NCI-H1048 (cell line): ENCODE results near the gene ZNF710.

Experiments
- DNase-seq: peaks from one replicate; lab custom pipeline; 2025; lab: John Stamatoyannopoulos, UW

The ZNF710 gene

DNA sequence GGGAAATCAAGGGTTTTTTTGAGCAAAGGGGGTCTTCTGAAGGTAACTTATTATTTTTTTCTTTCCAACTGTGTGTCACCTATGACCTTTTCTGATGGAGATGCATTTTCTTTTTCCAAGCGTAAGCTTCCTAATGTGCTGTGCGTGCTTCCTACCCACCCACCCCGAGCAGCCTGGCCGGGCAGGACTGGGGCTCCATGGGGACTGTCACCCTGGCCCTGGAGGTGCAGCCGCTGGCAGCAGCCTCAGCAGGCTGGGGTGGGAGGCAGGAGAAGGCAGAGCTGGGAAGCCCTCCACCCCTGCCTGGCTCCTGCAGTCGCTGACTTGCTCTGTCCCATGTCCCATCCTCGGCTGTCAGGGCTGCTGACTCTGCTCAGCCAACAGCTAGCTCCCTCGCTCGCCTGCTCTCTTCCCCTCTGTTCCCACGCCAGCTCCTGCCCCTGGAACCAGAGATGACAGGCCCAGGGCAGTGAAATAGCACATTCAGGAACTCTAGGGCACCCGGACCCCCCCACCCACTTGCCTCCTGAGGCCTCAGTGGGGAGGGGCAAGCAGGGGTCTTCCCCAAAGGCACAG is 79.8 kb downstream of the ZNF710 start:
- DNase-seq = no peak

GRCh38 chr15:90082140-90082715 is 81.1 kb downstream of the ZNF710 start:
- no peak for DNase-seq

GRCh38 chr15:90083419-90083818 is 82.3 kb downstream of the ZNF710 start:
- DNase-seq = no peak

DNA sequence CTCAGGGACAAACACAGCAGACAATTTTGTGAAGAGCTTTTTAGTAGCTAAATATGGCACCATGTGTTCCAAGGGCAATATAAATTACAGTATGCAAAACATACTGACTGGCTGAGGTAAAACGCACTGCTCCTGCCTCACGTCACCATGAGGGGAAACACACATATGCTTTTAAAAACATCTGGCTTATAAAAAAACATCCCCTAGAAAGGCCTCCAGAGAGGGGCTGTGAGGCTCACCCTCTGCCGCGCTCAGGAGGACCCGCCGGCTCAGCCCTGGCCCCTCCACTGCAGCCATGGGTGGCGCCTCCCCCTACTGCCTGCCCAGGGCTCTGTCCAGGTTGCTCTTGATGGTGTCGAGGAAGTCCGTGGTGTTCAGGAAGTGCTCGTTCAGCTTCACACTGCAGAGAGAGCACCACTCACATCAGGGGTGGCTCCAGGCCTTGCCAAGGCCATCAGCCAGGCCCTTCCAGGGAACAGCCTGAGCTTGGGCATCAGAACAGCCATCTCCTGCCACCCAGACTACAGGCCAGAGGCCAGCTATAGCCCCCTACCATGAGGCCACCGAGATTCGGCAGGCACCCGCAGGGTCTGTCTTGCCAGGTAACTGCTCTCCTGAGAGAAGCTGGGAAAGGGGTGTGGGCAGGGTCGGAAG is 83.0 kb downstream of the ZNF710 start:
- DNase-seq = no peak

- DNase-seq = no peak
Observed at GRCh38 chr15:90084876-90085423, 83.8 kb downstream of the ZNF710 start.

- DNase-seq = no peak
Observed at GRCh38 chr15:90085565-90085964, 84.4 kb downstream of the ZNF710 start.

DNA sequence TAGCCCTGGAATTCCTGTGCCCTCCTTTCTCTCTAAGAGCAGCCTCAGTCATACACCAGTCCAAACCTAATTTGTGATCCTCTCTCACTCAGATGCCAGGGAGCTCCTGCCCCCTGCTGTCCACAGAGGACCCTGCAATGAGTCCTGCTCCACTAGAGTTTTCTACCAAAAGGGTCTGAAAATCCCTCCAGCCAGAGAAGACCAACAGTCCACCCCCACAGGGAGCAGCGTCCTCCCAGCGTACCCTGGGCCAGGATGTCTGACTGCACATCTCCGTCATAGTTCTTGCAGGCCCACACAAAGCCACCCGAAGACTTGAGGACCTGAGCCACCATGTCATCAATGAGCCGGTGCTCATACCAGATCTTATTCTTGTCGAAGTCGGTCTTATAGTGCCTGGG is 85.7 kb downstream of the ZNF710 start:
- no peak for DNase-seq

GRCh38 chr15:90087454-90088154 is 86.5 kb downstream of the ZNF710 start:
- DNase-seq = no peak

- DNase-seq = no peak
Observed at GRCh38 chr15:90090226-90090848, 89.2 kb downstream of the ZNF710 start.

- DNase-seq = no peak
Observed at GRCh38 chr15:90091156-90091931, 90.2 kb downstream of the ZNF710 start.

- no peak for DNase-seq
Observed at GRCh38 chr15:90095521-90095959, 94.4 kb downstream of the ZNF710 start.

DNA sequence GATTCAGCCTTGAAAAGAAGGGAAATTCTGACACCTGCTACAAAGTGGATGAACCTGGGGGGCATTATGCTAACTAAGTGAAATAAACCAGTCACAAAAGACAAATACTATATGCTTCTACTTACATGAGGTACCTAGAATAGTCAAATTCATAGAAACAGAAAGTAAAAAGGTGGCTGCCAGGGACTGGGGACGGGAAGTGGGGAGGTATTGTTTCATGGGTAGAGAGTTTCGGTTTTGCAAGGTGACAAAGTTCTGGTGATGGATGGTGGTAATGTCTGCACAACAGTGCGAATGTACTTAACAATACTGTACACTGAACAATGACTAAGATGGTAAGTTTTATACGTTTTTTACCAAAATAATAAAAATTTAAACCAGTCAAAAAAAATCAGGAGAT is 96.4 kb downstream of the ZNF710 start:
- no peak for DNase-seq

GRCh38 chr15:90099072-90099867 is 98.1 kb downstream of the ZNF710 start:
- no peak for DNase-seq

DNA sequence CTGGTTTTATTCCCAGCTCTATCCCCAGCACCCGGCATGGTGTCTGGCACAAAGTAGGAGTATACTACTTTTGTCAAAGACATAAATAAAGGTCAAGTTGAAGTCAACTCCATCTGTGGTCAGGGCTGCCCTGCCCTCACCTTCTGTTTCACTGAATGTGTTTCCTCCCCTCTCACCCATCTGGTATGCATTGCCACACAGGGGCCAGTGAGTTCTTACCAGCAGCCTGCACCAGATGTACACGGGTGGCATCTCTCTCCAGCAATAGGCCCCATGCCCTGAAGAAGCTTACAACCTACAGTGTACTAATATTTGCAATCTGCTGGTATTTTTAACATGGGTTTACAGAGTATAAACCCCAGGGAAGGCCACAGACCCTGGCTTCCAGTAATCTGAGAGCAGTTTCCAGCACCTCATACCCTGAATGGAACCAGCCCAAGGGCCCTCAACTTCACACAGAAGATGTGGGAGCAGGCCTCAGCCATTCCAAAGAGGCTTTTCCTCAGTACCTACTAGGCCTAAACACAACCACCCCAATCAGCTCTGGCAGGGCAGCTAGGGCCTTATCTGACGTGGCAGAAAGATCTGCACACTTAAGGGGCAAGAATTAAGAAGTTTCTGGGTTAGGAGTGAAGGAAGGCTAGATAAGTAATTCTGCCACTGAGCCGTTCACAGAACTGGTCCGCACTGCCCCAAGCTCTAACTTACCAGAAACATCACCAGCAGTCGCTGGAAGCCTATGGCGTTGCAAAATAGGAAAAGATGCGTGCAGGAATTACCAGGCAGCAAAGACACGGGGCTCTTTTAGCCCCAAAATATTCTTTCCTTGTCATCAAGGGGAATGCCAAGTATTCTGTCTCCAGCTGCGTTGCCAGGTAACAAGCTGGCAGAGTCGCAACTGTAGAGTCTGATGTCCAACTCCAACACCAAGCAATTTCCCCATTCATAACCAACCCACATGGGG is 99.0 kb downstream of the ZNF710 start:
- no peak for DNase-seq

DNA sequence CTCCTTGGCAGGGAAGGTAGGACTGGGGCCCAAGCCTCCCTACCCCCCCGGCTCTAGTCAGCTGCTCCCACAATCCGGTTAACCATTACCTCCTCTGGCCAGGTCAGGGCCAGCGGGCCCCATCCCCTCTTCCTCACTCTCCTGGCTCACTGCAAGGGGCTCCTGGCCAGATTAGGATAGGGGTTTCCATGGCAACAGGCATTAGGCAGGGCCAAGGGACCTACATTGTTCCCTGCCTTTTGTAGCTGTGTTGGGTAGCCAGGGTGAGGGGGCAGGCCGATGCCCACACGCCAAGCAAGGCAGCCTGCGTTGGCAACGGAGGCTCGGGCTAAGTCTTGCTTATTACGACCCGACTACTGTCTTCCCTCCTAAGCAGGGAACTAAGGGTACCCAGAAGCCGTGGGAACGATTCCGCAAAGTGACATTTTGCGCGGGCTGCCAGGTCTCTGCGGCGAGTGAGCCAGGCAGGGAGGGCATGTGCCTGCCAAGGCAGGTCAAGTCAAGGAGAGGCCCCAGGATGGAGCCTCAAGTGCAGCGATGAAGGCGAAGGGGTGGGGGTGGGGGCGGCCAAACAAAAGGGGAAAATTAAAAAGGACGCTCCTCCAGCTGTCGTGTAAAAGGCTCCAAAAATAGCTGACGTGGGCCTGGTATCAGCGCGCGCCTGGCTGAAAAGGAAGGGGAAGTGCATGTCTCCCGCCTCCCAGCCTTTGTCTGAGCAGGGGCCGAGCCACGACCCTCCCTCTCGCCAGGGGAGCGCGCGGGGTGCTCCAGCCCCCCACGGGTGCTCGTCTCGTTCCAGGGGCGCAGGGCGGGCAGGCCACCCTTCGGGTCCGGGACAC is 100.2 kb downstream of the ZNF710 start:
- DNase-seq = no peak

GRCh38 chr15:90101969-90102890 is 101.1 kb downstream of the ZNF710 start, which contains the start of gene IDH2:
Gene IDH2 (minus strand): TSS chr15:90102468. CDS start chr15:90102390, 78 bp downstream.
- DNase-seq = peak; percentile 46

DNA sequence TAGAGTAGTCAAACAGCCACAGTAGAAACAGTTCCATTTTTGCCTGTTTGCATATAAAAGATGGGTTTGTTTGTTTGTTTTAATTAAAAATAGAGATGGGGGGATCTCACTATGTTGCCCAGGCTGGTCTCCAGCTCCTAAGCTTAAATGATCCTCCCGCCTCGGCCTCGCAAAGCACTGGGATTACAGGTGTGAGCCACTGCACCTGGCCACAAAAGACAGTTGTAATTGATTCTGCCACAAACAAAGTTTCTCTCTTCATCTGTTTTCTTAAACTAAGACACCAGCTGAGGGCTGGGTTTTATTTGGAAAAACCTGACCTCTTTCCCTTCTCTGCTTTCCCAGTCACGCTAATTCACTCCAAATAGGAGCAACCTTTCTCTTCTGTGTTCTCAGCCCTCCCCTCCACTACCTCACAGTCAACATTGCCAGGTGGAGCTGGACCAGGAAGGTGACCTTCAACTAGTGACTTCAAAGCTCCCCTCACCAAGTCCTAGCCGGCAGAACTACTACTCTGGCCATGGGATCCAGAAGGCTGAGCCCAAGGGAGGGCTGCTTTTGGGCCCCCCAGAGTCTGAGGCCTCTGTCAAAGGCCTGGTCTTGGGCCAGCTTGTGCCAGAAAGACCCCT is 102.7 kb downstream of the ZNF710 start:
- no peak for DNase-seq
